Osteoblast (primary cell): ENCODE measurements around the gene NRP2. TPM values are rescaled to one million over a fixed set of nuclear protein-coding genes. Genes with fewer than 3 reads are reported as not detected.

Experiments used
- DNase-seq: peaks from one replicate; pipeline ENCODE4 v3.0.0; 2011; ENCODE audit warnings: low spot score, mixed read lengths; ENCODE audit not compliant: insufficient read length; ENCODE audit errors: missing footprints
- H2AFZ ChIP-seq: 2 replicates; pipeline ENCODE4 v1.6.0; 2011; ENCODE audit warnings: mild to moderate bottlenecking, low read length
- H3K27ac ChIP-seq: 2 replicates; pipeline ENCODE4 v1.5.1; 2011; ENCODE audit warnings: mild to moderate bottlenecking, low read depth, low read length, moderate library complexity
- H3K27me3 ChIP-seq: 2 replicates; pipeline ENCODE4 v1.6.0; 2012; ENCODE audit warnings: mild to moderate bottlenecking, control low read depth, inconsistent platforms, low read length, moderate library complexity; ENCODE audit not compliant: insufficient read depth
- H3K36me3 ChIP-seq: 2 replicates; pipeline ENCODE4 v1.5.1; 2011; ENCODE audit warnings: mild to moderate bottlenecking, low read length, control low read depth, moderate library complexity; ENCODE audit not compliant: insufficient read depth
- H3K4me1 ChIP-seq: 2 replicates; pipeline ENCODE4 v1.5.1; 2011; ENCODE audit warnings: mild to moderate bottlenecking, low read length, control low read depth, moderate library complexity; ENCODE audit not compliant: insufficient read depth
- H3K4me2 ChIP-seq: 2 replicates; pipeline ENCODE4 v1.6.0; 2011; ENCODE audit warnings: mild to moderate bottlenecking, low read length; ENCODE audit not compliant: insufficient read depth
- H3K4me3 ChIP-seq: fragments of 200-600 bp; sonication (generic); 3 replicates; pipeline ENCODE4 v1.5.1; 2012; ENCODE audit warnings: mild to moderate bottlenecking, low read length, inconsistent platforms; ENCODE audit not compliant: insufficient read depth
- H3K79me2 ChIP-seq: 2 replicates; pipeline ENCODE4 v1.6.0; 2012; ENCODE audit warnings: mild to moderate bottlenecking, low read length, control low read depth, inconsistent platforms; ENCODE audit not compliant: insufficient read depth
- H3K9me3 ChIP-seq: 2 replicates; pipeline ENCODE4 v1.5.1; 2011; ENCODE audit warnings: low read depth, low read length, control low read depth
- H4K20me1 ChIP-seq: 2 replicates; pipeline ENCODE4 v1.6.0; 2012; ENCODE audit warnings: mild to moderate bottlenecking, low read length, control low read depth; ENCODE audit not compliant: insufficient read depth
- total RNA-seq: library from RNA; depleted of rRNA; stranded (reverse); fragments of >200 nt; gene quantifications from 2 replicates; pipeline ENCODE4 v1.2.3, GENCODE V29; 2012
- TF ChIP-seq, protein P1 (sequence below): IDR thresholded peaks from 2 replicates; pipeline ENCODE4 v1.5.1; 2011; ENCODE audit warnings: mild to moderate bottlenecking, low read depth, low read length, moderate library complexity; ENCODE audit errors: extremely low read depth

The NRP2 gene
- total RNA-seq, 1 donor: 183 TPM

DNA sequence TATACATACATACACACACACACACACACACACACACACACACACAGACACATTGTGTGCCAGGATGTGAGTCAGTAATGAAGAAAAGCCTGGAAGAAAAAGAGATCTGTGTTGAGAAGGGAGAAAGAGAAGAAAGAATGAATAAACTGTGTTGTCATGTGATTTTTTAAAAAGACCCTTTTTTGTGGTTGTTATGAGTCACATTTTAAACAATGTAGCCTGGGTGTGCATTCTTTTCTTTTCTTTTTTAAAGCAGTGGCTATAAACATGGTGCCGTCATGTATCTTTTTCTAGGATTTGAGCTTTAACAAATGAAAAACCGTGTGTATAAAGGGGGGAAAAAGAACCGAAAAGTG is 87.2 kb downstream of the NRP2 start:
- DNase-seq: no peak
- peaks cover 60% of the 10 kb centered on the region for H3K36me3 ChIP-seq
- H3K4me1 ChIP-seq: peaks cover 18% of the 10 kb centered on the region
- H2AFZ ChIP-seq: no peak overlapping the region
- no peaks in the 10 kb centered on the region for H4K20me1 ChIP-seq
- H3K9me3 ChIP-seq: no peaks in the 10 kb centered on the region
- peak overlapping the region; percentile 38 for H3K4me2 ChIP-seq
- no peaks in the 10 kb centered on the region for H3K79me2 ChIP-seq
- H3K4me3 ChIP-seq: no peak overlapping the region
- H3K27ac ChIP-seq: peak overlapping the region; percentile 45
- TF ChIP-seq, protein P1, sequence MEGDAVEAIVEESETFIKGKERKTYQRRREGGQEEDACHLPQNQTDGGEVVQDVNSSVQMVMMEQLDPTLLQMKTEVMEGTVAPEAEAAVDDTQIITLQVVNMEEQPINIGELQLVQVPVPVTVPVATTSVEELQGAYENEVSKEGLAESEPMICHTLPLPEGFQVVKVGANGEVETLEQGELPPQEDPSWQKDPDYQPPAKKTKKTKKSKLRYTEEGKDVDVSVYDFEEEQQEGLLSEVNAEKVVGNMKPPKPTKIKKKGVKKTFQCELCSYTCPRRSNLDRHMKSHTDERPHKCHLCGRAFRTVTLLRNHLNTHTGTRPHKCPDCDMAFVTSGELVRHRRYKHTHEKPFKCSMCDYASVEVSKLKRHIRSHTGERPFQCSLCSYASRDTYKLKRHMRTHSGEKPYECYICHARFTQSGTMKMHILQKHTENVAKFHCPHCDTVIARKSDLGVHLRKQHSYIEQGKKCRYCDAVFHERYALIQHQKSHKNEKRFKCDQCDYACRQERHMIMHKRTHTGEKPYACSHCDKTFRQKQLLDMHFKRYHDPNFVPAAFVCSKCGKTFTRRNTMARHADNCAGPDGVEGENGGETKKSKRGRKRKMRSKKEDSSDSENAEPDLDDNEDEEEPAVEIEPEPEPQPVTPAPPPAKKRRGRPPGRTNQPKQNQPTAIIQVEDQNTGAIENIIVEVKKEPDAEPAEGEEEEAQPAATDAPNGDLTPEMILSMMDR: no peak
- no peaks in the 10 kb centered on the region for H3K27me3 ChIP-seq

DNA sequence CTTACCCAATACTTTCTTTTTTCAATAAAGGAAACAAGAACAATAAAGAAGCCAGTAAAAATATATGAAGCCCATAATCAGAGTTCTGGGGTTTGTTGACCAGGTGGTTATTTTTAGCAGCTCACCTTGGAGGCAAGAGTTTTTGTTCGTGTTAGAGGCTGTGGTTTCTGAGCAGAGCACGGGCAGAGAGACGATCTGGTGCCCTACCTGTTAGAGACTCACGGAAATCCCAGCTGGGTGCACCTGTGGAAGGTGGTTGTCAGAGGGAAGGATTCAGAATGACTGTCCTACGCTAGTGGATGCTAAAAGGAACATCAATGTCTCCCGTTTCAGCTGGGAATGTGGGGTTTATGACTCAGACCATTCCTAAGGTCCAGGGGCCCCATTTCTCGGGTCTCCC is 87.6 kb downstream of the NRP2 start:
- Histone ChIP-seq H3K27me3 (no peaks in the 10 kb centered on the region), H3K36me3 (peaks cover 56% of the 10 kb centered on the region), H3K27ac (peak overlapping the region; percentile 45), H2AFZ (no peak overlapping the region), H4K20me1 (no peaks in the 10 kb centered on the region), H3K79me2 (no peaks in the 10 kb centered on the region), H3K4me1 (peaks cover 20% of the 10 kb centered on the region), H3K9me3 (no peaks in the 10 kb centered on the region), H3K4me3 (no peak overlapping the region), H3K4me2 (peak overlapping the region; percentile 38)
- DNase-seq: no peak
- TF ChIP-seq, protein P1: no peak

- DNase-seq: no peak
- TF ChIP-seq, protein P1: no peak
- peaks cover 49% of the 10 kb centered on the region for H3K36me3 ChIP-seq
- H3K4me1 ChIP-seq: peaks cover 24% of the 10 kb centered on the region
- H3K27me3 ChIP-seq: no peaks in the 10 kb centered on the region
- no peak overlapping the region for H3K4me2 ChIP-seq
- no peak overlapping the region for H2AFZ ChIP-seq
- no peak overlapping the region for H3K27ac ChIP-seq
- no peaks in the 10 kb centered on the region for H3K9me3 ChIP-seq
- no peak overlapping the region for H3K4me3 ChIP-seq
- H4K20me1 ChIP-seq: no peaks in the 10 kb centered on the region
- H3K79me2 ChIP-seq: no peaks in the 10 kb centered on the region
Observed at GRCh38 chr2:205770577-205770976, 88.3 kb downstream of the NRP2 start.

DNA sequence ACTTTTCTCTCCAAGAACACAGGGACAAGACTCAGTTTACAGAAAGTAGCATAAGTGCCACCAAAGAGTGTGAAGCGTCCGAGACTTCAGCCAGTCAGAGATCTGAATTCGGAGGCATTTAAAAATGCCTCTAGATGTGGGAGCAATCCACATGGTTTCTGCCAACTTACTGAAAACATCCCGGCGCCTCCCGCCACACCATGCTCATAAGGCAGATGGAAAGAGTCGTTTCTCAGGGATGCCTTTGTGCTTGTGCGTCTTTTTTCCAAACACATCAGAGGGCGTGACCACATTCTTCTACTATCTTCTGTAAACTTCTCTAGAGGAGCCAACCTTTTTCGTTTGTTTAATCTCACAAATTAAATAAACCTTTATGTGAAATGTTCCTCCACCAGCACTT is 88.7 kb downstream of the NRP2 start:
- Histone ChIP-seq H4K20me1 (no peaks in the 10 kb centered on the region), H3K36me3 (peaks cover 45% of the 10 kb centered on the region), H3K4me3 (no peak overlapping the region), H3K4me2 (no peak overlapping the region), H3K9me3 (no peaks in the 10 kb centered on the region), H2AFZ (no peak overlapping the region), H3K79me2 (no peaks in the 10 kb centered on the region), H3K27ac (no peak overlapping the region), H3K27me3 (no peaks in the 10 kb centered on the region), H3K4me1 (peaks cover 24% of the 10 kb centered on the region)
- TF ChIP-seq, protein P1: no peak
- DNase-seq: no peak
